Glomerular visceral epithelial cell (primary cell): Measurements from ENCODE around the gene MAPK13.
A peak's percentile ranks its signal among the peaks of the same experiment; 100 is the strongest.
"Not testable (repeated sequence)": the region's sequence is repeated elsewhere in the genome, so short reads cannot be mapped to it uniquely, and the experiment has no call there.

ENCODE experiments used
- DNase-seq: peaks from one replicate; pipeline ENCODE4 v3.0.0-alpha.2; 2016; ENCODE audit errors: extremely low spot score

Gene MAPK13

GRCh38 chr6:36127462-36128016 is 2.8 kb upstream of the MAPK13 start:
- DNase-seq = peak; percentile 79

- no peak for DNase-seq
Observed at GRCh38 chr6:36128073-36128472, 2.2 kb upstream of the MAPK13 start.

GRCh38 chr6:36128793-36129192 is 1.5 kb upstream of the MAPK13 start:
- DNase-seq = no peak

- not testable (repeated sequence) for DNase-seq
Observed at GRCh38 chr6:36129334-36129733, 979 bp upstream of the MAPK13 start.

GRCh38 chr6:36130667-36131510 is 576 bp downstream of the MAPK13 start:
- no peak for DNase-seq

- peak; percentile 52 for DNase-seq
Observed at GRCh38 chr6:36131511-36132245, 1.4 kb downstream of the MAPK13 start.

GRCh38 chr6:36132246-36132895 is 2.1 kb downstream of the MAPK13 start:
- no peak for DNase-seq

- no peak for DNase-seq
Observed at GRCh38 chr6:36133148-36133547, 2.8 kb downstream of the MAPK13 start.

- DNase-seq = no peak
Observed at GRCh38 chr6:36133912-36134311, 3.6 kb downstream of the MAPK13 start.

GRCh38 chr6:36135053-36135731 is 4.9 kb downstream of the MAPK13 start:
- no peak for DNase-seq

GRCh38 chr6:36136034-36136433 is 5.7 kb downstream of the MAPK13 start:
- DNase-seq = no peak

- DNase-seq = no peak
Observed at GRCh38 chr6:36136551-36136950, 6.2 kb downstream of the MAPK13 start.

- DNase-seq = no peak
Observed at GRCh38 chr6:36138667-36139066, 8.4 kb downstream of the MAPK13 start.

- no peak for DNase-seq
Observed at GRCh38 chr6:36139431-36139830, 9.1 kb downstream of the MAPK13 start.

GRCh38 chr6:36139991-36140710 is 9.8 kb downstream of the MAPK13 start:
- DNase-seq = no peak

GRCh38 chr6:36141091-36141490 is 10.8 kb downstream of the MAPK13 start:
- no peak for DNase-seq

- no peak for DNase-seq
Observed at GRCh38 chr6:36141961-36142360, 11.6 kb downstream of the MAPK13 start.

GRCh38 chr6:36142971-36143838 is 12.9 kb downstream of the MAPK13 start:
- no peak for DNase-seq

GRCh38 chr6:36145495-36145894 is 15.2 kb downstream of the MAPK13 start:
- no peak for DNase-seq

GRCh38 chr6:36147294-36147693 is 17.0 kb downstream of the MAPK13 start:
- DNase-seq = no peak
